ENCODE measurements around the gene IGF2BP2.

GRCh38 chr3:185724761-185725160 lies 100.1 kb downstream of the IGF2BP2 start:
- TF ChIP-seq HDAC2 (IDR thresholded peaks at IDR 0.05) (no peak), MAX (IDR thresholded peaks at IDR 0.05) (no peak), CTCF (IDR thresholded peaks at IDR 0.05) (no peak), ZNF302 (CRISPR knock-in tag; IDR thresholded peaks at IDR 0.05) (no peak), FOSL2 (IDR thresholded peaks at IDR 0.05) (no peak), FOSL2 (CRISPR knock-in tag; IDR thresholded peaks at IDR 0.05) (no peak), ZSCAN20 (CRISPR knock-in tag; IDR thresholded peaks at IDR 0.05) (no peak), ZC3H11A (IDR thresholded peaks at IDR 0.05) (no peak), BCL3 (IDR thresholded peaks at IDR 0.05) (no peak), POLR2A (IDR thresholded peaks at IDR 0.05; ENCODE audit: low read length) (no peak), HOXB5 (CRISPR knock-in tag; IDR thresholded peaks at IDR 0.05) (no peak)

Measured in A549 (cell line).